HEK293 (cell line): ENCODE results near the gene PPP1R3G.

Source experiments
- CTCF ChIA-PET: fragments of 350-600 bp; formaldehyde crosslinking; extraction: SDS; loops from one replicate; lab custom pipeline; 2021; ENCODE audit warnings: antibody characterized with exemption; lab: Yijun Ruan, JAX
- POLR2A ChIA-PET: fragments of 300-600 bp; formaldehyde crosslinking; extraction: SDS; loops from one replicate; lab custom pipeline; 2020; ENCODE audit warnings: antibody characterized with exemption, inconsistent platforms; lab: Yijun Ruan, JAX
- H3K27ac ChIP-seq: fragments of 200-500 bp; sonication (Bioruptor generic); 2 replicates; pipeline ENCODE4 v1.5.1; 2014; ENCODE audit warnings: low read depth, low read length, control low read depth, inconsistent platforms; ENCODE audit errors: extremely low read depth
- H3K36me3 ChIP-seq, 2 experiments: fragments of 200-500 bp in 1 of 2; sonication (Bioruptor generic) in 1 of 2; 1 replicate in 1 of 2; 2 replicates in 1 of 2; pipeline ENCODE4 v1.5.1; 2014 to 2017; ENCODE audit warnings: inconsistent platforms in 2 of 2, low read length in 2 of 2; ENCODE audit not compliant: control insufficient read depth in 2 of 2, insufficient read depth in 1 of 2
- H3K4me1 ChIP-seq: fragments of 200-500 bp; sonication (Bioruptor generic); 2 replicates; pipeline ENCODE4 v1.5.1; 2014; ENCODE audit warnings: mild to moderate bottlenecking, low read length, inconsistent platforms; ENCODE audit not compliant: control insufficient read depth, insufficient read depth
- H3K4me3 ChIP-seq: 2 replicates; pipeline ENCODE4 v1.5.1; 2011; ENCODE audit warnings: low read depth, mild to moderate bottlenecking, control low read depth, low read length, moderate library complexity
- H3K9me3 ChIP-seq: fragments of 200-500 bp; sonication (Bioruptor generic); 2 replicates; pipeline ENCODE4 v1.5.1; 2014; ENCODE audit warnings: low read depth, low read length, inconsistent platforms; ENCODE audit not compliant: control insufficient read depth, insufficient read depth
- KLF16 ChIP-seq: fragments of 450-650 bp; formaldehyde crosslinking; IDR thresholded peaks from 2 replicates; pipeline ENCODE4 v1.5.1; 2017; ENCODE audit warnings: missing biosample characterization, missing genetic modification characterization
- KLF7 ChIP-seq: fragments of 450-650 bp; formaldehyde crosslinking; IDR thresholded peaks from 2 replicates; pipeline ENCODE4 v1.5.1; 2016; ENCODE audit warnings: missing biosample characterization, missing genetic modification characterization, borderline replicate concordance
- MEIS1 ChIP-seq: sonication (generic); formaldehyde crosslinking; IDR thresholded peaks from 2 replicates; pipeline ENCODE4 v1.8.1; 2022; ENCODE audit warnings: missing genetic modification reagents, mild to moderate bottlenecking, borderline replicate concordance
- OVOL3 ChIP-seq: fragments of 450-650 bp; formaldehyde crosslinking; IDR thresholded peaks from 2 replicates; pipeline ENCODE4 v1.5.1; 2016; ENCODE audit warnings: missing biosample characterization, missing genetic modification characterization
- RBAK ChIP-seq: fragments of 450-650 bp; formaldehyde crosslinking; IDR thresholded peaks from 2 replicates; pipeline ENCODE4 v1.5.1; 2016; ENCODE audit warnings: missing biosample characterization, missing genetic modification characterization
- REPIN1 ChIP-seq: fragments of 450-650 bp; formaldehyde crosslinking; IDR thresholded peaks from 2 replicates; pipeline ENCODE4 v1.5.1; 2017; ENCODE audit warnings: missing biosample characterization, missing genetic modification characterization, low read depth
- TRIM28 ChIP-seq: IDR thresholded peaks from 2 replicates; pipeline ENCODE4 v1.6.1; 2011; ENCODE audit warnings: low read length, control low read depth, borderline replicate concordance
- YY2 ChIP-seq: fragments of 450-650 bp; formaldehyde crosslinking; IDR thresholded peaks from 2 replicates; pipeline ENCODE4 v1.5.1; 2016; ENCODE audit warnings: missing biosample characterization, missing genetic modification characterization
- ZBTB8A ChIP-seq: fragments of 450-650 bp; formaldehyde crosslinking; IDR thresholded peaks from 2 replicates; pipeline ENCODE4 v1.5.1; 2016; ENCODE audit warnings: missing biosample characterization, missing genetic modification characterization
- ZFP69B ChIP-seq: fragments of 450-650 bp; formaldehyde crosslinking; IDR thresholded peaks from 2 replicates; pipeline ENCODE4 v1.5.1; 2016; ENCODE audit warnings: missing biosample characterization, missing genetic modification characterization
- ZNF184 ChIP-seq: fragments of 450-650 bp; IDR thresholded peaks from 2 replicates; pipeline ENCODE4 v1.5.1; 2018; ENCODE audit warnings: missing biosample characterization, mild to moderate bottlenecking, missing genetic modification characterization
- ZNF223 ChIP-seq: fragments of 450-650 bp; formaldehyde crosslinking; IDR thresholded peaks from 2 replicates; pipeline ENCODE4 v1.5.1; 2016; ENCODE audit warnings: missing biosample characterization, missing genetic modification characterization
- ZNF23 ChIP-seq: fragments of 450-650 bp; formaldehyde crosslinking; IDR thresholded peaks from 2 replicates; pipeline ENCODE4 v1.5.1; 2016; ENCODE audit warnings: missing biosample characterization, missing genetic modification characterization, borderline replicate concordance
- ZNF311 ChIP-seq: fragments of 450-650 bp; formaldehyde crosslinking; IDR thresholded peaks from 2 replicates; pipeline ENCODE4 v1.5.1; 2017; ENCODE audit warnings: missing biosample characterization, missing genetic modification characterization, borderline replicate concordance
- ZNF555 ChIP-seq: fragments of 450-650 bp; formaldehyde crosslinking; conservative IDR thresholded peaks from 2 replicates; pipeline ENCODE4 v1.5.1; 2017; ENCODE audit warnings: missing biosample characterization, mild to moderate bottlenecking, missing genetic modification characterization, inconsistent platforms
- ZNF560 ChIP-seq: fragments of 450-650 bp; formaldehyde crosslinking; IDR thresholded peaks from 2 replicates; pipeline ENCODE4 v1.5.1; 2017; ENCODE audit warnings: missing biosample characterization, missing genetic modification characterization, borderline replicate concordance
- ZNF585B ChIP-seq: fragments of 450-650 bp; formaldehyde crosslinking; IDR thresholded peaks from 2 replicates; pipeline ENCODE4 v1.5.1; 2016; ENCODE audit warnings: missing biosample characterization, missing genetic modification characterization
- ZNF623 ChIP-seq: fragments of 450-650 bp; formaldehyde crosslinking; IDR thresholded peaks from 2 replicates; pipeline ENCODE4 v1.5.1; 2016; ENCODE audit warnings: missing biosample characterization, missing genetic modification characterization
- ZSCAN16 ChIP-seq: fragments of 450-650 bp; formaldehyde crosslinking; IDR thresholded peaks from 2 replicates; pipeline ENCODE4 v1.5.1; 2016; ENCODE audit warnings: missing biosample characterization, missing genetic modification characterization
- TF ChIP-seq, protein P1 (sequence below): fragments of 450-650 bp; formaldehyde crosslinking; IDR thresholded peaks from 2 replicates; pipeline ENCODE4 v1.5.1; 2016; ENCODE audit warnings: missing biosample characterization, missing genetic modification characterization
- TF ChIP-seq, protein P2 (sequence below): fragments of 450-650 bp; formaldehyde crosslinking; IDR thresholded peaks from 2 replicates; pipeline ENCODE4 v1.5.1; 2016; ENCODE audit warnings: missing biosample characterization, missing genetic modification characterization
- TF ChIP-seq, protein P3 (sequence below): fragments of 450-650 bp; formaldehyde crosslinking; IDR thresholded peaks from 2 replicates; pipeline ENCODE4 v1.5.0; 2017; ENCODE audit warnings: missing biosample characterization, missing genetic modification characterization, borderline replicate concordance
- TF ChIP-seq, protein P4 (sequence below): fragments of 450-650 bp; formaldehyde crosslinking; IDR thresholded peaks from 2 replicates; pipeline ENCODE4 v1.5.1; 2016; ENCODE audit warnings: missing biosample characterization, missing genetic modification characterization

PPP1R3G gene

DNA sequence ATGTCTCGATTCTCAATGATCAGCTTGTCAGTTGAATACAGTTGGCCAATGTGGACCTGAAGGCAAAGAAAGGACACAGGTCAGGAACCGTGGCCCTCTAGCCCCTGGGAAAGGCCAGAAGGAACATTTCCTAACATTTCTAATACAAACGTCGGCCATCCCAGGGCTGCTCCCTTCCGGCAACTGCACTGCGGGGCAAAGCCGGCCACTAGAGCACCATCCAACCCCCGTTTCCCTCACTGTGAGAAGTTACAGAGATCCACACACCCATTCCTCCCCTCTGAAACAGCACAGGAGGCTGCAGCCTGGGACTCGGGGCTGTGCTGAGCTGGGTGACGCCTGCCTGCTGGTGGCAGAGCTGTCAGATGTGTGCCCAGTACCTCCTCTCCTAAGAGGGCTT lies 24.3 kb downstream of the PPP1R3G start:
- Histone ChIP-seq H3K4me1 (no peaks in the 10 kb centered on the region; the same call in 1 of the 2 replicates), H3K36me3 (no peaks in the 10 kb centered on the region), H3K27ac (no peak overlapping the region), H3K9me3 (no peaks in the 10 kb centered on the region), H3K4me3 (no peak overlapping the region)
- ChIA-PET CTCF (interaction anchor here (0.7 kb wide), 2 partner anchors 21 to 269 kb away, joined by 3 to 4 read pairs; no protein-coding TSS in a partner anchor), POLR2A (no interaction called here)
- TF ChIP-seq REPIN1 (tag by site-specific recombination) (no peak), ZBTB8A (tag by site-specific recombination) (no peak), ZNF560 (tag by site-specific recombination) (no peak), ZFP69B (tag by site-specific recombination) (no peak), MEIS1 (CRISPR knock-in tag) (no peak)
- TF ChIP-seq, protein P1, sequence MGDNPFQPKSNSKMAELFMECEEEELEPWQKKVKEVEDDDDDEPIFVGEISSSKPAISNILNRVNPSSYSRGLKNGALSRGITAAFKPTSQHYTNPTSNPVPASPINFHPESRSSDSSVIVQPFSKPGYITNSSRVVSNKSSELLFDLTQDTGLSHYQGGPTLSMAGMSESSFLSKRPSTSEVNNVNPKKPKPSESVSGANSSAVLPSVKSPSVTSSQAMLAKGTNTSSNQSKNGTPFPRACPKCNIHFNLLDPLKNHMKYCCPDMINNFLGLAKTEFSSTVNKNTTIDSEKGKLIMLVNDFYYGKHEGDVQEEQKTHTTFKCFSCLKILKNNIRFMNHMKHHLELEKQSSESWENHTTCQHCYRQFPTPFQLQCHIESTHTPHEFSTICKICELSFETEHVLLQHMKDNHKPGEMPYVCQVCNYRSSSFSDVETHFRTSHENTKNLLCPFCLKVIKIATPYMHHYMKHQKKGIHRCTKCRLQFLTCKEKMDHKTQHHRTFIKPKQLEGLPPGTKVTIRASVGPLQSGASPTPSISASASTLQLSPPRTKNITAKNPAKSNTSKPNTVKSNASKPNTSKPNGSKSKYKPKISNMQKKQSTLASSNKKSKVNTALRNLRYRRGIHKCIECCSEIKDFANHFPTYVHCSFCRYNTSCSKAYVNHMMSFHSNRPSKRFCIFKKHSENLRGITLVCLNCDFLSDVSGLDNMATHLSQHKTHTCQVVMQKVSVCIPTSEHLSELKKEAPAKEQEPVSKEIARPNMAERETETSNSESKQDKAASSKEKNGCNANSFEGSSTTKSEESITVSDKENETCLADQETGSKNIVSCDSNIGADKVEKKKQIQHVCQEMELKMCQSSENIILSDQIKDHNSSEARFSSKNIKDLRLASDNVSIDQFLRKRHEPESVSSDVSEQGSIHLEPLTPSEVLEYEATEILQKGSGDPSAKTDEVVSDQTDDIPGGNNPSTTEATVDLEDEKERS (tag by site-specific recombination), result no peak
- TF ChIP-seq, protein P2, sequence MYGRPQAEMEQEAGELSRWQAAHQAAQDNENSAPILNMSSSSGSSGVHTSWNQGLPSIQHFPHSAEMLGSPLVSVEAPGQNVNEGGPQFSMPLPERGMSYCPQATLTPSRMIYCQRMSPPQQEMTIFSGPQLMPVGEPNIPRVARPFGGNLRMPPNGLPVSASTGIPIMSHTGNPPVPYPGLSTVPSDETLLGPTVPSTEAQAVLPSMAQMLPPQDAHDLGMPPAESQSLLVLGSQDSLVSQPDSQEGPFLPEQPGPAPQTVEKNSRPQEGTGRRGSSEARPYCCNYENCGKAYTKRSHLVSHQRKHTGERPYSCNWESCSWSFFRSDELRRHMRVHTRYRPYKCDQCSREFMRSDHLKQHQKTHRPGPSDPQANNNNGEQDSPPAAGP (tag by site-specific recombination), result no peak

DNA sequence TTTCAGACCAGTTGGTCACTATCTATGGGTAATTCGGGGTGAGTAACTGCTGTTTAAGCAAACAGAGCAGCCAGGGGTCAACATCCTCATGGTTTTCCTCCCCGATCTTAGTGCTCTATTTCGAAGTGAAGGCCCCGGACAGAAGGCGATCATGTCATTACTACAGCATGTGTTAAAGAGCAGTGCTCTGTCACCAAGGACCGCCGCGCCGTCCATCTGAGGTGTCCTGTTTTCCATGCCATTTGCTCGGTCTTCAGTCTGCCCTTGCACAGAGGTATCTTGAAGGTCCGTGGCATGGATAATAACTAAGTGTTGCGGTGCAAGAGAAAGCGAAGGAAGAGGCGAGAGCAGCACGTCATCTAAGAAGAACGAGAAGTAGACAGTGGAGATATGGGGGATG lies 25.1 kb downstream of the PPP1R3G start:
- POLR2A ChIA-PET, result no interaction called here
- no peak overlapping the region for H3K4me3 ChIP-seq
- no peaks in the 10 kb centered on the region for H3K9me3 ChIP-seq
- CTCF ChIA-PET, result no interaction called here
- H3K4me1 ChIP-seq, result no peaks in the 10 kb centered on the region; the same call in 1 of the 2 replicates
- TF ChIP-seq ZNF23 (tag by site-specific recombination) (no peak), ZNF184 (tag by site-specific recombination) (no peak), ZSCAN16 (tag by site-specific recombination) (no peak), ZNF555 (tag by site-specific recombination) (no peak), ZNF585B (tag by site-specific recombination) (no peak), ZFP69B (tag by site-specific recombination) (no peak), TRIM28 (no peak), KLF7 (tag by site-specific recombination) (no peak), KLF16 (tag by site-specific recombination) (no peak), ZNF623 (tag by site-specific recombination) (no peak), YY2 (tag by site-specific recombination) (no peak), ZNF311 (tag by site-specific recombination) (no peak), RBAK (no peak), ZNF223 (tag by site-specific recombination) (no peak), OVOL3 (tag by site-specific recombination) (no peak)
- TF ChIP-seq, protein P3, sequence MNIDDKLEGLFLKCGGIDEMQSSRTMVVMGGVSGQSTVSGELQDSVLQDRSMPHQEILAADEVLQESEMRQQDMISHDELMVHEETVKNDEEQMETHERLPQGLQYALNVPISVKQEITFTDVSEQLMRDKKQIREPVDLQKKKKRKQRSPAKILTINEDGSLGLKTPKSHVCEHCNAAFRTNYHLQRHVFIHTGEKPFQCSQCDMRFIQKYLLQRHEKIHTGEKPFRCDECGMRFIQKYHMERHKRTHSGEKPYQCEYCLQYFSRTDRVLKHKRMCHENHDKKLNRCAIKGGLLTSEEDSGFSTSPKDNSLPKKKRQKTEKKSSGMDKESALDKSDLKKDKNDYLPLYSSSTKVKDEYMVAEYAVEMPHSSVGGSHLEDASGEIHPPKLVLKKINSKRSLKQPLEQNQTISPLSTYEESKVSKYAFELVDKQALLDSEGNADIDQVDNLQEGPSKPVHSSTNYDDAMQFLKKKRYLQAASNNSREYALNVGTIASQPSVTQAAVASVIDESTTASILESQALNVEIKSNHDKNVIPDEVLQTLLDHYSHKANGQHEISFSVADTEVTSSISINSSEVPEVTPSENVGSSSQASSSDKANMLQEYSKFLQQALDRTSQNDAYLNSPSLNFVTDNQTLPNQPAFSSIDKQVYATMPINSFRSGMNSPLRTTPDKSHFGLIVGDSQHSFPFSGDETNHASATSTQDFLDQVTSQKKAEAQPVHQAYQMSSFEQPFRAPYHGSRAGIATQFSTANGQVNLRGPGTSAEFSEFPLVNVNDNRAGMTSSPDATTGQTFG (tag by site-specific recombination), result no peak
- TF ChIP-seq, protein P4, sequence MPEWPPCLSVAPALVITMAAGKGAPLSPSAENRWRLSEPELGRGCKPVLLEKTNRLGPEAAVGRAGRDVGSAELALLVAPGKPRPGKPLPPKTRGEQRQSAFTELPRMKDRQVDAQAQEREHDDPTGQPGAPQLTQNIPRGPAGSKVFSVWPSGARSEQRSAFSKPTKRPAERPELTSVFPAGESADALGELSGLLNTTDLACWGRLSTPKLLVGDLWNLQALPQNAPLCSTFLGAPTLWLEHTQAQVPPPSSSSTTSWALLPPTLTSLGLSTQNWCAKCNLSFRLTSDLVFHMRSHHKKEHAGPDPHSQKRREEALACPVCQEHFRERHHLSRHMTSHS (tag by site-specific recombination), result no peak
- no peaks in the 10 kb centered on the region for H3K36me3 ChIP-seq
- H3K27ac ChIP-seq, result no peak overlapping the region
